Brain microvascular endothelial cell (primary cell): ENCODE results near the gene GRIK5.

Experiments
- DNase-seq: peaks from one replicate; pipeline ENCODE4 v3.0.0-alpha.2; 2020
- H3K27ac ChIP-seq: fragments of 250-450 bp; sonication (Bioruptor Pico); 2 replicates; pipeline ENCODE4 v1.5.1; 2020; ENCODE audit warnings: mild to moderate bottlenecking, moderate library complexity
- H3K27me3 ChIP-seq: fragments of 250-450 bp; sonication (Bioruptor Pico); replicated peaks from 2 replicates; pipeline ENCODE4 v1.5.1; 2020; ENCODE audit warnings: mild to moderate bottlenecking
- H3K36me3 ChIP-seq: fragments of 250-450 bp; sonication (Bioruptor Pico); replicated peaks from 2 replicates; pipeline ENCODE4 v1.5.1; 2020; ENCODE audit warnings: mild to moderate bottlenecking
- H3K4me3 ChIP-seq: 2 replicates; pipeline ENCODE4 v1.5.1; 2011; ENCODE audit warnings: low read depth, mild to moderate bottlenecking, control low read depth, low read length, moderate library complexity
- CTCF ChIP-seq: IDR thresholded peaks from 2 replicates; pipeline ENCODE4 v1.5.1; 2011; ENCODE audit warnings: low read depth, mild to moderate bottlenecking, moderate library complexity, low read length, control low read depth, inconsistent platforms; ENCODE audit errors: missing control alignments
- in situ Hi-C: cut with HindIII; loops from 2 replicates; pipeline ENCODE4 v1.10.0; 2017; ENCODE audit warnings: low sequenced_read_pairs, low pct_ligation_motif_present

Gene GRIK5

GRCh38 chr19:41991025-41991424, 79.0 kb downstream of the GRIK5 start:
- in situ Hi-C loops = no loop called here
- Histone ChIP-seq H3K27ac (no peak overlapping the region), H3K36me3 (no peaks in the 10 kb centered on the region), H3K27me3 (peaks cover 20% of the 10 kb centered on the region), H3K4me3 (no peak overlapping the region)
- no peak for DNase-seq
- no peak for TF ChIP-seq CTCF

- in situ Hi-C loops = no loop called here
- H3K4me3 ChIP-seq = no peak overlapping the region
- H3K27ac ChIP-seq = no peak overlapping the region
- peaks cover 20% of the 10 kb centered on the region for H3K27me3 ChIP-seq
- DNase-seq = no peak
- H3K36me3 ChIP-seq = no peaks in the 10 kb centered on the region
- TF ChIP-seq CTCF = no peak
These were observed 79.4 kb downstream of the GRIK5 start for GRCh38 chr19:41990615-41991014.

GRCh38 chr19:41990028-41990427, 80.0 kb downstream of the GRIK5 start:
- Histone ChIP-seq H3K4me3 (no peak overlapping the region), H3K27me3 (peaks cover 20% of the 10 kb centered on the region), H3K36me3 (no peaks in the 10 kb centered on the region), H3K27ac (no peak overlapping the region)
- TF ChIP-seq CTCF = no peak
- no peak for DNase-seq
- in situ Hi-C loops = no loop called here

GRCh38 chr19:41988947-41989346, 81.1 kb downstream of the GRIK5 start:
- TF ChIP-seq CTCF = no peak
- in situ Hi-C loops = no loop called here
- no peak overlapping the region for H3K27ac ChIP-seq
- no peak for DNase-seq
- H3K4me3 ChIP-seq = no peak overlapping the region
- H3K27me3 ChIP-seq = peaks cover 19% of the 10 kb centered on the region
- no peaks in the 10 kb centered on the region for H3K36me3 ChIP-seq

GRCh38 chr19:41987141-41987860, 82.7 kb downstream of the GRIK5 start:
- no peak for TF ChIP-seq CTCF
- Histone ChIP-seq H3K27me3 (peaks cover 6% of the 10 kb centered on the region), H3K4me3 (no peak overlapping the region), H3K36me3 (no peaks in the 10 kb centered on the region), H3K27ac (no peak overlapping the region)
- in situ Hi-C loops = no loop called here
- no peak for DNase-seq

- Histone ChIP-seq H3K27me3 (peaks cover under 1% of the 10 kb centered on the region), H3K4me3 (no peak overlapping the region), H3K27ac (no peak overlapping the region), H3K36me3 (no peaks in the 10 kb centered on the region)
- in situ Hi-C loops = no loop called here
- no peak for DNase-seq
- no peak for TF ChIP-seq CTCF
These were observed 85.0 kb downstream of the GRIK5 start for GRCh38 chr19:41984961-41985360.
